GM23248 (cell line): ENCODE results near the gene TRIO.
"Not testable (repeated sequence)": the region's sequence is repeated elsewhere in the genome, so short reads cannot be mapped to it uniquely, and the experiment has no call there.

Experiments
- EZH2 ChIP-seq: fragments of 200-600 bp; sonication (generic); IDR thresholded peaks from 2 replicates; pipeline ENCODE4 v1.6.1; 2018; ENCODE audit warnings: antibody characterized with exemption, mild to moderate bottlenecking; ENCODE audit not compliant: insufficient read depth, poor library complexity, severe bottlenecking
- EZH2phosphoT487 ChIP-seq: fragments of 200-600 bp; sonication (generic); IDR thresholded peaks from 2 replicates; pipeline ENCODE4 v1.6.1; 2018; ENCODE audit warnings: antibody characterized with exemption, moderate library complexity, mild to moderate bottlenecking, low read depth; ENCODE audit not compliant: insufficient read depth

DNA sequence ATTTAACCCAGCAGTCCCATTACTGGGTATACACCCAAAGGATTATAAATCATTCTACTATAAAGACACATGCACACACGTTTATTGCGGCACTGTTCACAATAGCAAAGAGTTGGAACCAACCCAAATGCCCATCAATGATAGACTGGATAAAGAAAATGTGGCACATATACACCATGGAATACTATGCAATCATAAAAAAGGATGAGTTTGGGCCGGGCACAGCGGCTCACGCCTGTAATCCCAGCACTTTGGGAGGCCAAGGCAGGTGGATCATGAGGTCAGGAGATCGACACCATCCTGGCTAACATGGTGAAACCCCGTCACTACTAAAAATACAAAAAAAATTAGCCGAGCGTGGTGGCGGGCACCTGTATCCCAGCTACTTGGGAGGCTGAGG, 249.4 kb downstream of the TRIO start:
- not testable (repeated sequence) for TF ChIP-seq EZH2phosphoT487, EZH2
